Measurements from ENCODE around the gene FCN1. TPM values are rescaled to one million over a fixed set of nuclear protein-coding genes. Genes with fewer than 3 reads are reported as not detected.

The FCN1 gene
- polyA plus RNA-seq, 4 donors: 2.2 to 5.2 (median 3.3) TPM

GRCh38 chr9:134951994-134952393, 34.3 kb upstream of the FCN1 start:
- DNase-seq (ENCODE audit: low read depth in 4 of 4, low spot score in 2 of 4): no peak

- DNase-seq (ENCODE audit: low read depth in 4 of 4, low spot score in 2 of 4): no peak
These were observed 33.7 kb upstream of the FCN1 start for GRCh38 chr9:134951461-134951860.

- DNase-seq (ENCODE audit: low read depth in 4 of 4, low spot score in 2 of 4): no peak
These were observed 32.9 kb upstream of the FCN1 start for GRCh38 chr9:134950386-134951210.

GRCh38 chr9:134949681-134950385, 32.1 kb upstream of the FCN1 start:
- DNase-seq (ENCODE audit: low read depth in 4 of 4, low spot score in 2 of 4): no peak

GRCh38 chr9:134948149-134948548, 30.4 kb upstream of the FCN1 start:
- DNase-seq (ENCODE audit: low read depth in 4 of 4, low spot score in 2 of 4): no peak

- DNase-seq (ENCODE audit: low read depth in 4 of 4, low spot score in 2 of 4): no peak
These were observed 29.7 kb upstream of the FCN1 start for GRCh38 chr9:134947265-134947955.

- no peak for DNase-seq (ENCODE audit: low read depth in 4 of 4, low spot score in 2 of 4)
These were observed 29.0 kb upstream of the FCN1 start for GRCh38 chr9:134946663-134947062.

GRCh38 chr9:134945509-134946275, 28.0 kb upstream of the FCN1 start:
- no peak for DNase-seq (ENCODE audit: low read depth in 4 of 4, low spot score in 2 of 4)

GRCh38 chr9:134944916-134945315, 27.2 kb upstream of the FCN1 start:
- no peak for DNase-seq (ENCODE audit: low read depth in 4 of 4, low spot score in 2 of 4)

GRCh38 chr9:134944351-134944802, 26.7 kb upstream of the FCN1 start:
- DNase-seq (ENCODE audit: low read depth in 4 of 4, low spot score in 2 of 4): no peak

GRCh38 chr9:134943836-134944235, 26.1 kb upstream of the FCN1 start:
- DNase-seq (ENCODE audit: low read depth in 4 of 4, low spot score in 2 of 4): no peak

GRCh38 chr9:134943411-134943810, 25.7 kb upstream of the FCN1 start:
- DNase-seq (ENCODE audit: low read depth in 4 of 4, low spot score in 2 of 4): no peak

GRCh38 chr9:134942788-134943184, 25.1 kb upstream of the FCN1 start:
- no peak for DNase-seq (ENCODE audit: low read depth in 4 of 4, low spot score in 2 of 4)

GRCh38 chr9:134942011-134942787, 24.5 kb upstream of the FCN1 start:
- no peak for DNase-seq (ENCODE audit: low read depth in 4 of 4, low spot score in 2 of 4)

- DNase-seq (ENCODE audit: low read depth in 4 of 4, low spot score in 2 of 4): no peak
These were observed 22.8 kb upstream of the FCN1 start for GRCh38 chr9:134940236-134941208.

- DNase-seq (ENCODE audit: low read depth in 4 of 4, low spot score in 2 of 4): no peak
These were observed 22.1 kb upstream of the FCN1 start for GRCh38 chr9:134939836-134940235.

GRCh38 chr9:134939080-134939733, 21.5 kb upstream of the FCN1 start:
- no peak for DNase-seq (ENCODE audit: low read depth in 4 of 4, low spot score in 2 of 4)

Data from left renal cortex interstitium (tissue), 4 donors.